ENCODE measurements around the gene BCL7B. TPM values are rescaled to one million over a fixed set of nuclear protein-coding genes. Genes with fewer than 3 reads are reported as not detected.

BCL7B gene
- total and polyA plus RNA-seq, 2 of the 13 experiments (the other 11 are each of a cell fraction or from before 2014, with no cell fraction given), result 24.3 to 38.2 TPM

GRCh38 chr7:73599151-73599882 is 41.8 kb upstream of the BCL7B start (continued):
- no peak for TF ChIP-seq ARID4A (CRISPR knock-in tag; IDR thresholded peaks at IDR 0.05; ENCODE audit: borderline replicate concordance)

GRCh38 chr7:73597978-73598782 is 40.7 kb upstream of the BCL7B start:
- in situ Hi-C loops (cut with HindIII; ENCODE audit: extremely low pct_ligation_motif_present, low pct_unique_long_range_greater_than_20kb) (no loop called here), intact Hi-C loops (cut with micrococcal nuclease; ENCODE audit: unreplicated experiment) (no loop called here)
- Histone ChIP-seq H3K27ac (ENCODE audit: extremely low read length, insufficient read depth, low read length) (no peak overlapping the region), H3K9ac (ENCODE audit: insufficient read depth, low read depth, low read length) (no peak overlapping the region), H3K9me3 (ENCODE audit: low read length) (no peaks in the 10 kb centered on the region), H3K27me3 (ENCODE audit: control insufficient read depth in 1 of 2, insufficient read depth in 2 of 2, low read length in 2 of 2) (no peaks in the 10 kb centered on the region), H3K4me3 (replicated peaks in 1 of 3; ENCODE audit: insufficient read depth in 1 of 3, low read depth in 2 of 3, low read length in 3 of 3) (no peak overlapping the region), H4K20me1 (ENCODE audit: insufficient read depth, low read length) (peaks cover 33% of the 10 kb centered on the region), H3K4me1 (ENCODE audit: insufficient read depth, low read length) (no peaks in the 10 kb centered on the region), H3K4me2 (ENCODE audit: low read depth, low read length) (no peak overlapping the region), H3K79me2 (ENCODE audit: insufficient read depth, low read length) (no peaks in the 10 kb centered on the region), H3K36me3 (replicated peaks in 1 of 2; ENCODE audit: control insufficient read depth in 1 of 2, insufficient read depth in 2 of 2, low read length in 2 of 2) (peaks cover 11 to 31% of the 10 kb centered on the region in 2 experiments), H2AFZ (ENCODE audit: low read length) (no peak overlapping the region)
- WGBS (ENCODE audit: low lambda C conversion rate), result 95% methylated on average over 5 of the region's 5 CpGs
- FAIRE-seq, result no peak
- no peak for DNase-seq (ENCODE audit: low spot score)
- ATAC-seq, result no peak
- ChIA-PET CTCF (ENCODE audit: low intra/inter-chr PET ratio, low total read pairs) (no interaction called here), POLR2A (interaction anchor here (0.5 to 19.7 kb wide), 2 partner anchors 21 to 99 kb away, joined by 3 to 416 read pairs; partner anchors contain the start of gene MLXIPL)
- BruUV-seq (replicated peaks), result no TSS peak
- TF ChIP-seq IRF1 (CRISPR knock-in tag; IDR thresholded peaks at IDR 0.05; ENCODE audit: low read depth) (no peak), ELF1 (CRISPR knock-in tag; IDR thresholded peaks at IDR 0.05) (no peak), RAD21 (CRISPR knock-in tag; IDR thresholded peaks at IDR 0.05) (peak; percentile 9; the same call in 1 of the 2 replicates), PLRG1 (conservative IDR thresholded peaks at IDR 0.05) (peak; percentile 78; the same call in 1 of the 2 replicates), HOXA7 (CRISPR knock-in tag; IDR thresholded peaks at IDR 0.05) (0 out of 2 replicates have a peak, but pooled peaks have one; percentile 59), ZNF589 (CRISPR knock-in tag; conservative IDR thresholded peaks at IDR 0.05) (0 out of 2 replicates have a peak, but pooled peaks have one; percentile 45), PLSCR1 (CRISPR knock-in tag; IDR thresholded peaks at IDR 0.05; ENCODE audit: borderline replicate concordance) (no peak), FOXA1 (IDR thresholded peaks at IDR 0.05) (peak; percentile 8; the same call in 1 of the 2 replicates), FOXA1 (CRISPR knock-in tag; IDR thresholded peaks at IDR 0.05) (no peak), FOXK2 (IDR thresholded peaks at IDR 0.05) (0 out of 2 replicates have a peak, but pooled peaks have one; percentile 27), ZNF672 (CRISPR knock-in tag; IDR thresholded peaks at IDR 0.05) (0 out of 2 replicates have a peak, but pooled peaks have one; percentile 43), ZBTB39 (CRISPR knock-in tag; IDR thresholded peaks at IDR 0.05) (no peak)
